GM19324 (cell line): ENCODE measurements around the gene FCAMR.
A peak's percentile ranks its signal among the peaks of the same experiment; 100 is the strongest.
"Not testable (repeated sequence)": the region's sequence is repeated elsewhere in the genome, so short reads cannot be mapped to it uniquely, and the experiment has no call there.

ENCODE experiments used
- ATAC-seq: cut with Tn5 transposase; IDR thresholded peaks from one replicate; pipeline ENCODE4 v1.9.1; 2021; ENCODE audit warnings: mild to moderate bottlenecking, moderate library complexity; ENCODE audit not compliant: unreplicated experiment, low FRiP score

The FCAMR gene

GRCh38 chr1:206939841-206940587 lies 30.2 kb downstream of the FCAMR start:
- no peak for ATAC-seq

DNA sequence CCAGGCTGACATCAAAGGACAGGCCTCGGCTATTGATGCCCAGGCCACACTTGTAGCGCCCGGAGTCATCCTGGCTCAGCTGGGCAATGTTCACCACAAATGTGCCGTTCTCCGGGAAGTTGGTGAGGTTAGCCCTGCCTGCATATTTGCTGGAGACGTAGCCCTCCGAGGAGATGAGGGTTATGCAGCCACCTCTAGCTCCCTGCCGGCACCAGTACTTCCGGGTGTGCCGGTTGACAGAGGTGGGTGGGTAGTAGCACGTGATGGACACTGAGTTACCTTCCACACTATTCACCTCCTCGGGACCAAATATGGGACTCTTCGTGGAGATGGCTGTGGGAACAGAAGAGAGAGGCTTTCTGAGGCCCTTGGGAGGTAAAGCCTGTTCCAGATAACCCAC lies 31.1 kb downstream of the FCAMR start:
- ATAC-seq, result no peak

- ATAC-seq, result no peak
Observed at GRCh38 chr1:206937425-206937824, 32.8 kb downstream of the FCAMR start.

DNA sequence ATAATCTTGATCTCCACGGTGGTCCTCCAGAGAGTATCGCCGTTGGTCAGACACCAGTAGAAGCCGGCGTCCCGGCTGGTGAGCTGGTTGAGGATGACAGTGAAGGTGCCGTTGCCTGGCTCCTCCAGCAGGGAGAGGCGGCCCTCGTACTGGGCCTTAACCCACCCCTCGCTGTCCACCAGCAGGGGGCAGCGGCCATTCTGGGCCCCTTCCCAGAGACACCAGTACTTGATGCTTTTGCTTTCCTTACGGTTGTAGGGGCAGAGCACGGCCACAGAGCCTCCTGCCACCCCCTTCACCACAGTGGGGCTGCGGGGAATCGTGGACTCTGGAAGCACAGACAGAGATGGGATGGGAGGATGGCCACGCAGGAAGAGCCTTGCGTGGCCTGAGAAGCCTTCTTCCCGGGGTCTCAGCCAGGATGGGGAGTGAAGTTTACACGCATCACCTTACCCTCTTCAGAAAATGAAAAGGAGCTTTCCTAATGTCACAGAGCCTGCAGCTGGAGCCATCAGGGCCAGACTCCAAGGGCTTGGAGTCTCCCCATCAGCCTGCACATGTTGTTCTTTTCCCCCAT lies 34.7 kb downstream of the FCAMR start:
- ATAC-seq, result no peak

- ATAC-seq, result no peak
Observed at GRCh38 chr1:206933333-206933945, 36.8 kb downstream of the FCAMR start.

DNA sequence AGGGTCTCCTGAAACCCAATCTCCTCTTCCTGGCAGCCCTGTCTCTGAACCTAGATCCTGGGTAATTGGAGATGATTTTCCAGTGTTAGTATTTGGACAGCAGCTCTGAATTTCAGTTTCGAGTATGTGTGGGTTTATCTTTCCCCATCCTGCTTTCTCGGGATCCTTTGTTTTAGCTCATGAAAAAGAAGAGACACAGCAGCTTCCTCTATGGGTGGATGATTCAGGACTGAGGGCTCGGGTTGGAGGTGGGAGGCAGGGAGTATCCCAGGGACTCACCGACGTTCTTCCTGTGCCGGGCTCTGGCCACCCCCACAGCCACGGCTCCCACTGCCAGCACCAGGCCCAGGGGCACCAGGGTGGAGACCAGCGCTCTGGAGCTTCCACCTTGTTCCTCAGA lies 38.1 kb downstream of the FCAMR start:
- no peak for ATAC-seq

GRCh38 chr1:206931709-206932108 lies 38.6 kb downstream of the FCAMR start:
- ATAC-seq, result no peak

DNA sequence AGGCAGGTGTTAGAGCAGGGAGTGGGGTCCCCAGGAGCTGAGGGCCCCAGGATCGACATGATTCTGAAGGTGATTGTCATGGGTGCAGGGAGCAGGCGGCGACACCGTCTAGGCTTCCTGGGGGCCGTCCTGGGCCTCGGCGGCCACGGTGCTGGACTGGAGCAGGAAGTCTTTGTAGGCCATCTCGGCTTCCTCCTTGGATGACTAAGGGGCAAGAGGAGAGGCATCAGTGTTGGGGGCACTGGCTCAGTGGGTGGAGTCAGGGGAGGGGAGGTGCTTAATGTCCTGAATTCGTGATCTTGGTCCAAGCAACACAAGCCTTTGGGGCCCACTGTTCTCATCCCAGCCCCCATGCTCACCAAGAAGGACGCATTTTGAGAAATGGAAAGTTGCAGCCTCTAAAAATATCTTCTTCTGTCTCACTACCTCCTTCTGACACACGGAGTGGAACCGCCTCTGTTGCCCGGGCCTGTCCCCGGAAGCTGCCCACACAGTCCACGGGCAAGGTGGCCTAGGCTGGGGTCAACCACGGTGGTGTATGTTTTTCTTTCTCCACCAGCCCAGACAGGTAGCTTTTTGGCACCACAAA lies 40.0 kb downstream of the FCAMR start:
- peak; percentile 73 for ATAC-seq

- ATAC-seq, result no peak
Observed at GRCh38 chr1:206929524-206929923, 40.7 kb downstream of the FCAMR start.

- ATAC-seq, result no peak
Observed at GRCh38 chr1:206926286-206926685, 44.0 kb downstream of the FCAMR start.

DNA sequence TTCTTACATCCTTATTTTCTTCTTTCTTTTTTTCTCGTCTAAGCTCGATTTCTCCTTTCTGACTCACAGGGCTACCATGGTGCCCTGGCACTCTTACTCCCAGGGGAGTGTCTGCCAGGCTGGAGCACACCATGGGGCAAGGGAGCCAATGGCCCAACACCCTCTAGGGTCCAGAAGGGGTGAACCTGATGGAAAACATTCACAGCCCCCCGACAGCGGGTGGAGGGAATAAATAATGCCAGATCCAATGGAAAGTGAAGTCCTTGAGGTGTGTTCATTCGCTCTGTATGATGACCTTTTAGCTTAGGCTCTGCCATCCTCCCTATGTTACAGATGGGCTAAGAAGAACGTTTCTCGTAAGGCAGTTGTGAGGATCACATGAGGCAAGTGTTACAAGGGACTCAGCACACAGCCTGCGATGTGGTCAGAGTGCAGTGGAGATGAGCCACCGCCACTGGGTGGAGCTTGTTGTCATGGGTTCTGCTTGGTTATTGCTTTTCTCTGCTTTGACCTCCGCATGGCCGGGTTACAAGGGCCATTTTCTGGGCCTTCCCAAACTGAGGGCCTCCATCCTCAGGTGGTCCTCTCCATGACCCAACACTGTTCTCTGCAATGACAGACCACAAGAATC lies 45.0 kb downstream of the FCAMR start:
- peak; percentile 42 for ATAC-seq

DNA sequence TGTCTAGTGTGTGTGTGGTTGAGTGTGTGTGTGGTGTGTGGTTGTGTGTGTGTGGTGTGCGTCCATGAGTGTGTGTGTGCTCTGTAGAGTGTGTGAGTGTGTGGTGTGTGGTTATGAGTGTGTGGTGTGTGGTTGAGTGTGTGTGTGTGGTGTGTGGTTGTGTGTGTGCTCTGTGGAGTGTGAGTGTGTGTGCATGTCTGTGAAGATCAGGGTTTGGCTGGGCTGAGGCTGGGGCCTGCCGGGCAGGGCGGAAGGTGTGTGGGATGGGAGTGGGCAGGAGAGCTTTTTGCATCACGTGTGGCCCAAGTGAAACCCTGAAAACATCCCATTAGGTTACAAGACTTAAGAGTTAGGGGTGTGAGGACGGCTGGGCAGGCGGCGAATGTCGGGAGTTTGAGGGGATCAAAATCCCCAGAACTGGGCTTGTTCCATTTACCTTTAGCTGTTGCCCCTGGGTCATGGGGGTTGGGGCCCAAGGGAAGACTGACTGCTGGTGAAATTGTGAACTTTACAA lies 45.6 kb downstream of the FCAMR start:
- no peak for ATAC-seq

- not testable (repeated sequence) for ATAC-seq
Observed at GRCh38 chr1:206923961-206924557, 46.2 kb downstream of the FCAMR start.

GRCh38 chr1:206923009-206923960 lies 47.0 kb downstream of the FCAMR start:
- peak; percentile 46 for ATAC-seq

- no peak for ATAC-seq
Observed at GRCh38 chr1:206922524-206922923, 47.7 kb downstream of the FCAMR start.

DNA sequence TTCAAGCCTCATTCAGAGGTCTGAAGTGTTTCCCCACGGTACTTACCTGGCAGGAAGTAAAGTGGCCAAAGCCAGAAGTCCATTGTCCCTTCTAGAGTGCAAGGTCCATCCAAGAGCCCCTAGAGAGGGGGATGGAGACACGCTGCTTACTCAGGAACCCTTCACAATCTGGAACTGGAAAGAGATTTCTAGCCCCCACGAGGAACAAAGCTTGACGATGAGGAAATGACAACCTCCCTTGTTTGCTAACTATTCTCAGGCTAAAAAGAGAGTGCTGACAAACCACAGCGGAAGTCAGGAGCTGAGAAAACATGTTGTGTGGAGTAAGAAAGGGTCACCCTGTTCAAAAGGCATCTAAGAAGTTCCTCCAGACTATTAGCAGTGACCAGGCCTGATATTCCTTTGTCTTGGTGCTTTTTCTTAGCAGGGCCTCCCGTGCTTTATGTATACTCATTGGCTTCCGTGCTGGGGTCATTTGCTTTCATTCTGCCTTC lies 48.4 kb downstream of the FCAMR start, which contains the start of gene FCMR:
TSS of gene FCMR (minus strand) at position 170 of the 494 bp plus-strand sequence. CDS start at position 83, 87 bp downstream.
- ATAC-seq, result no peak

- no peak for ATAC-seq
Observed at GRCh38 chr1:206918076-206918475, 52.2 kb downstream of the FCAMR start.

DNA sequence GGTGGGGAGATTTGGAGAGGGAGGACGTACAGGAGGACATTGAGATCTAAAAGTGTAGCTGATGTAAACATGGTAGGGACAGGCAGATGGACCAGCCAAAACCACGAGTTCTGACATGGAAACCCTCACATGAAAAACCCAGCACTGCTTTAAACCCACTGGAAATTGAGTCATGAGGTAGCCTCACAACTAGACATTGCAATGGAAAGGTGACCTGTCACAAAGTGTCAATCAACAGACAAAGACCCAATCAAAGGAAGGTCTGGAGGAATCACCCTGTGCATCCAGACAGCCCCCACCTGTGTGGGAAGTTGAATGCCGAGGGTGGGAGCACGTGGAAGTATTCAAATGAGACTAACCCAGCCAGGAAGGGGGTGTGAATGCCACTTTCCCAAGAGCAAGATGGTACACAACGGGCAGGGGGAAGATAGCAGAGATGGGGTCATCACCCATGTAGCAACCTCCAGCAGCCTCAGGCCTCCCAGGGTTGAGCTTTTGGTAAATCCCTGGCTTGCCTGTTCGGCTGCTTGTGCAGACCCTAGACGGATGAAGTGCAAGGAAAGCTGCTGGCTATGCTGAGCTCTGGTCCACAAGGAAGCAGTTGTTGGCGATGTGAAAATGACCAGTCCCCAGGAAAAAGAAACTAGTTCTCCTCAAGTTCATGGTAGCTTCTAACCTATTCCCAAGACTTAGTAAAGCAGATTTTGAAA lies 54.1 kb downstream of the FCAMR start:
- no peak for ATAC-seq
